Nephron (organoid): ENCODE measurements around the gene CDH20.
A peak's percentile ranks its signal among the peaks of the same experiment; 100 is the strongest.

Experiments
- H3K27ac Mint-ChIP-seq, 3 experiments: 2 replicates each; pipeline ENCODE4 v1.8.0; 2020; ENCODE audit warnings: mixed read lengths in 3 of 3, mild to moderate bottlenecking in 2 of 3, moderate library complexity in 1 of 3
- H3K27me3 Mint-ChIP-seq: 2 replicates; pipeline ENCODE4 v1.8.0; 2021; ENCODE audit warnings: low read depth, mild to moderate bottlenecking, moderate library complexity, mixed read lengths
- H3K36me3 Mint-ChIP-seq: 2 replicates; pipeline ENCODE4 v1.8.0; 2020; ENCODE audit warnings: low read depth, mixed read lengths
- H3K4me1 Mint-ChIP-seq: 2 replicates; pipeline ENCODE4 v1.8.0; 2020; ENCODE audit warnings: mixed read lengths
- H3K4me3 Mint-ChIP-seq, 3 experiments: 2 replicates each; pipeline ENCODE4 v1.8.0; 2020; ENCODE audit warnings: mild to moderate bottlenecking in 3 of 3, mixed read lengths in 3 of 3, moderate library complexity in 2 of 3
- H3K9me3 Mint-ChIP-seq: 2 replicates; pipeline ENCODE4 v1.8.0; 2020; ENCODE audit warnings: mixed read lengths
- TF ChIP-seq, protein P1 (sequence below), 3 experiments: fragments of 200-600 bp; sonication (generic); IDR thresholded peaks; one replicate each; pipeline ENCODE4 v1.5.0; 2021; ENCODE audit warnings: antibody characterized with exemption in 3 of 3; ENCODE audit not compliant: unreplicated experiment in 3 of 3

CDH20 gene

DNA sequence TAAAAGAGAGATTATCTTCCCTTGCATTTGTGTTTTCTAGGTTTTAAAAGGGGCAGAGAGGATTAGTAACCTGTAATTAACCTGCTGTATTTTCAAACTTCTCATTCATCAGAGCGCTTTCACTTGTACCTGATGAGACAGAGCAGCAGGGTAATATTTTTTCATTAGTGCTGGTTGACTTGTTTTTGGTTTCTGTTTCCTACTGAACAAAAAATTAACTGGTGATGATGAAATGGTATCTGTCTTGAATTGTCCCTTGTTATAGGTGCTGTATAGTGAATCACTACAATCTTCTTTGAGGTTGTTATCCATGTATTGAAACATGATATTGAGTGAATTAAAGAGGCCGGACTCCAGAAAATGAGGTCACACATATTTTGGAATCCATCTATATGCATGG is 37.9 kb downstream of the CDH20 start:
- H3K36me3 Mint-ChIP-seq = no peaks in the 10 kb centered on the region
- no peak overlapping the region for H3K27ac Mint-ChIP-seq
- TF ChIP-seq, protein P1, sequence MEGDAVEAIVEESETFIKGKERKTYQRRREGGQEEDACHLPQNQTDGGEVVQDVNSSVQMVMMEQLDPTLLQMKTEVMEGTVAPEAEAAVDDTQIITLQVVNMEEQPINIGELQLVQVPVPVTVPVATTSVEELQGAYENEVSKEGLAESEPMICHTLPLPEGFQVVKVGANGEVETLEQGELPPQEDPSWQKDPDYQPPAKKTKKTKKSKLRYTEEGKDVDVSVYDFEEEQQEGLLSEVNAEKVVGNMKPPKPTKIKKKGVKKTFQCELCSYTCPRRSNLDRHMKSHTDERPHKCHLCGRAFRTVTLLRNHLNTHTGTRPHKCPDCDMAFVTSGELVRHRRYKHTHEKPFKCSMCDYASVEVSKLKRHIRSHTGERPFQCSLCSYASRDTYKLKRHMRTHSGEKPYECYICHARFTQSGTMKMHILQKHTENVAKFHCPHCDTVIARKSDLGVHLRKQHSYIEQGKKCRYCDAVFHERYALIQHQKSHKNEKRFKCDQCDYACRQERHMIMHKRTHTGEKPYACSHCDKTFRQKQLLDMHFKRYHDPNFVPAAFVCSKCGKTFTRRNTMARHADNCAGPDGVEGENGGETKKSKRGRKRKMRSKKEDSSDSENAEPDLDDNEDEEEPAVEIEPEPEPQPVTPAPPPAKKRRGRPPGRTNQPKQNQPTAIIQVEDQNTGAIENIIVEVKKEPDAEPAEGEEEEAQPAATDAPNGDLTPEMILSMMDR (IDR thresholded peaks at IDR 0.05; ENCODE audit: unreplicated experiment in 3 of 3) = no peak
- H3K27me3 Mint-ChIP-seq = no peaks in the 10 kb centered on the region
- peaks cover 4% of the 10 kb centered on the region for H3K4me1 Mint-ChIP-seq
- H3K9me3 Mint-ChIP-seq = no peaks in the 10 kb centered on the region
- H3K4me3 Mint-ChIP-seq = no peak overlapping the region

DNA sequence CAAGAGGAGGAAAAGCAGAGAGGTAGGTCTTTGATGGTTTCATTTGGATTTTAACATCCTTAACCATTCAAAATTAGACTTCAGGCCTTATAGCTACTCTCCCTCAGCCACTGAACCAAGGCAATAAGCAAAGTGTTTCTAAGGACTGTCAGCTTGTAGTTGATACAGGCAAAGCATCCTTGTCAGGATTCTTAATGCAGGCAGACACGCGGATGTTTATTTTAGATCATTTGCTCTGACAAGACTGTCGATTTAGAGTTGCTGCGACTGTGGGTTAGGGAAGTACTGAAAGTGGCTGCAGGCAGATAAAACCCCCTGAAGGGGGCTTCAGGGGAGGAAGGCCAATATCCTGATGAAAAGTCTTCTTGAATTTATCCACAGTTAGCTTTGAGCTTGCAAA is 46.6 kb downstream of the CDH20 start:
- Mint-ChIP-seq H3K36me3 (no peaks in the 10 kb centered on the region), H3K9me3 (no peaks in the 10 kb centered on the region), H3K27ac (no peak overlapping the region), H3K4me1 (no peaks in the 10 kb centered on the region), H3K4me3 (no peak overlapping the region), H3K27me3 (no peaks in the 10 kb centered on the region)
- TF ChIP-seq, protein P1 (IDR thresholded peaks at IDR 0.05; ENCODE audit: unreplicated experiment in 3 of 3) = no peak

DNA sequence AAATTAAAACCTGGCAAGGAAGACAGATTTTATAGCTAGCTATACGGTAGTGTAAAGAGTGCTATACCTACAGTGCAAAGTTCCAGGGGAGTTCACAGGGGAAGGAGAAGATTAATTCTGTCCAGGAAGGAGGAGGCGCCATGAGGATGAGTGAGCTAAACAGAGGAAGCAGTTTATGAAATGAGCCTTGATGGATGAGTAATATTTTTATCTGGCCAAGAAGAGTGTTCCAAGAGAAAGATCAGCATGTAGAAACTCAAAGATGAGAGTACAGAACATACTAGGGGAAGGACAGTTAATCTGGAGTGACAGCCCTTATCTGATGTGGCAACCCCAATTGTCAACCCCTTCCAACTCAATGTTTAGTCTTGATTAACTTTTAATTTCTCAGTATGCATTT is 54.8 kb downstream of the CDH20 start:
- TF ChIP-seq, protein P1 (IDR thresholded peaks at IDR 0.05; ENCODE audit: unreplicated experiment in 3 of 3) = no peak
- H3K4me3 Mint-ChIP-seq = no peak overlapping the region
- H3K9me3 Mint-ChIP-seq = no peaks in the 10 kb centered on the region
- H3K27ac Mint-ChIP-seq = no peak overlapping the region
- H3K4me1 Mint-ChIP-seq = peaks cover 5% of the 10 kb centered on the region
- no peaks in the 10 kb centered on the region for H3K27me3 Mint-ChIP-seq
- H3K36me3 Mint-ChIP-seq = no peaks in the 10 kb centered on the region

DNA sequence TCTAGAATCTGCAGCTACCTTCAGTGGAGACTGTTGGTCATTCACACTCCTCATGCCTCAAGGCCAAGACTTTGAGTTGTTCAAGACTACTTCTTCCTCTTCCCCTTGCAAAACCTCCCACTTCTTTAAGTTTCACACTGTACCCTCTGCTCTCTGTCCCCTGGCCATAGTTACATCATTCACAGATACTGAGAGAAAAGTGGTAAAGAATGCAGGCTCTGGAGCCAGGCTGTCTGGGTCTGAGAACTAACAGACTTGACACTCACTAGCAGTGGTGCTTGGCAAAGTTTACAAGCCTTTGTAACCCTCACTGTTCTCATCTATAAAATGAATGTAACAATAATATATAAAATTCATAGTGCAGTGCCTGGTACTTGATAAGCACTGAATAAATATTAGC is 61.8 kb downstream of the CDH20 start:
- TF ChIP-seq, protein P1 (IDR thresholded peaks at IDR 0.05; ENCODE audit: unreplicated experiment in 3 of 3) = no peak
- no peaks in the 10 kb centered on the region for H3K36me3 Mint-ChIP-seq
- H3K27ac Mint-ChIP-seq = no peak overlapping the region
- no peaks in the 10 kb centered on the region for H3K9me3 Mint-ChIP-seq
- no peak overlapping the region for H3K4me3 Mint-ChIP-seq
- peaks cover 19% of the 10 kb centered on the region for H3K4me1 Mint-ChIP-seq
- peaks cover 10% of the 10 kb centered on the region for H3K27me3 Mint-ChIP-seq

DNA sequence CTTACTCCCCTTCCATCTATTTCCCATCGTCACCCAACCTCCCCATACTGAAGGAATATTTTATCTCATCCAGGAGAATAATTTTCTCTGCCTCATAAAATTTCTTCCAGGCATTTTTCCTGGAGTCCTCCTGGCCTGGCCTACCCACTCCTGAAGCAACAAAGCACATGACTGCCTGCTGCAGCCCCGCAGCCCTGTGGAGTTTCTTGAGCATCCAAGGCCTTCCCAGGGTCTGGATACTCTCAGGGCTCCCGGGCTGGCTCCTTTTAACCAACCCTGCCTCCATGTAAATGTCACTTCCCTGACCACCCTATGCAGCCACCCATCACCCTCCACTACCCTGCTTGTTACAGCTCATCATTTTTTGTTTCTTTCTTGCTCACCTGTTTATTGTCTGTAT is 64.0 kb downstream of the CDH20 start:
- Mint-ChIP-seq H3K36me3 (no peaks in the 10 kb centered on the region), H3K4me1 (peaks cover 37% of the 10 kb centered on the region), H3K27me3 (peaks cover 10% of the 10 kb centered on the region), H3K27ac (no peak overlapping the region), H3K9me3 (no peaks in the 10 kb centered on the region), H3K4me3 (no peak overlapping the region)
- TF ChIP-seq, protein P1 (IDR thresholded peaks at IDR 0.05; ENCODE audit: unreplicated experiment in 3 of 3) = no peak

DNA sequence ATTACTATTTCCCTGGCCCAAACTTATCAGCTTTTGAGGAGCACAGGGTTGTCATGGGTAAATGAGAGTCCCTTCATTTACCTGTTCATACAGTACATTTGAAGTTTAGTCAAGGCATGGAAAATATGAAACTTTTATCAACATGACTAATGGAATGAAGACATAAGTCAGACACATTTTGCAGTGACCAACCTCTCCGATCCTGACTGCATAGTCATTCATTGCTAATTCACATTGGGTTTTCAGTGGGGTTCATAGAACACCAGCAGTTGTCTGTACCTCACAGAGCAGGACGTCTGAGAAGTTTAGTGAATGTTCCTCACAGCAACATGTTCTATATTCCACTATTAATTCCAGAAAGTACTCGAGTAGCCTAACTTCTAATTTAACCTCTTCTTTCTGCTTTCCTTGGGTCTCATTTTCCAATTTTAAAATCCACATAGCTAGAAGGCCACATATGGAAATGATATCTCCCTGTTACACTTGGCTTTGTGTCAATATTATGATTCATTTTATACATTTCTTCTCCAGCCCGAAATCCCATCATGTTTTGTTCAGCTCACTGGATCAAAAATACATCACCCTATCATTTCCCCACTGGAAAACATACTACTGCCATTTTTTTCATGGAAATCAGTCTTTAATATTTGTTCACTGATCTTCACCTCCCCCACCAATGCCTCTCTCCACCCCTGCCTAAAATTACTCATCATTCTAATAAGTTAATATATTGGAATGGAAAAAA is 65.9 kb downstream of the CDH20 start:
- peaks cover 45% of the 10 kb centered on the region for H3K4me1 Mint-ChIP-seq
- TF ChIP-seq, protein P1 (IDR thresholded peaks at IDR 0.05; ENCODE audit: unreplicated experiment in 3 of 3) = no peak
- peaks cover 7% of the 10 kb centered on the region for H3K27me3 Mint-ChIP-seq
- H3K27ac Mint-ChIP-seq = peak overlapping the region; percentile 77 to 82 (median 81)
- H3K9me3 Mint-ChIP-seq = peaks cover 3% of the 10 kb centered on the region
- no peak overlapping the region for H3K4me3 Mint-ChIP-seq
- H3K36me3 Mint-ChIP-seq = no peaks in the 10 kb centered on the region
